WTC11 (cell line): Measurements from ENCODE around the gene ADAMTS12. TPM values are rescaled to one million over a fixed set of nuclear protein-coding genes. Genes with fewer than 3 reads are reported as not detected.

Experiments used
- ATAC-seq: fragments of 200-7000 bp; cut with Tn5 transposase; 2 replicates; pipeline ENCODE4 v1.10.0; 2021; ENCODE audit warnings: mild to moderate bottlenecking, moderate library complexity
- CTCF ChIA-PET: fragments of 300-600 bp; sonication (Branson Sonifier 250); formaldehyde crosslinking; loops from one replicate; lab custom pipeline; 2021; ENCODE audit warnings: antibody characterized with exemption; lab: Charles Lee
- POLR2A ChIA-PET: fragments of 350-600 bp; sonication (Branson Sonifier 250); formaldehyde crosslinking; loops from one replicate; lab custom pipeline; 2021; ENCODE audit warnings: antibody characterized with exemption; lab: Charles Lee
- DNase-seq: peaks from one replicate; pipeline ENCODE4 v3.0.0; 2021; ENCODE audit warnings: low spot score
- H3K27ac Mint-ChIP-seq: 2 replicates; pipeline ENCODE4 v1.8.0; 2021; ENCODE audit warnings: mixed read lengths
- H3K27me3 Mint-ChIP-seq: 2 replicates; pipeline ENCODE4 v1.8.0; 2021; ENCODE audit warnings: low read depth, mild to moderate bottlenecking, moderate library complexity, mixed read lengths
- H3K36me3 Mint-ChIP-seq: 2 replicates; pipeline ENCODE4 v1.8.0; 2021; ENCODE audit warnings: mixed read lengths
- H3K4me1 Mint-ChIP-seq: 2 replicates; pipeline ENCODE4 v1.8.0; 2022; ENCODE audit warnings: mixed read lengths
- H3K4me3 Mint-ChIP-seq: 2 replicates; pipeline ENCODE4 v1.8.0; 2021; ENCODE audit warnings: mild to moderate bottlenecking, moderate library complexity, mixed read lengths
- H3K9me3 Mint-ChIP-seq: 2 replicates; pipeline ENCODE4 v1.8.0; 2021; ENCODE audit warnings: mixed read lengths
- ATF1 ChIP-seq: sonication (generic); formaldehyde crosslinking; IDR thresholded peaks from 2 replicates; pipeline ENCODE4 v1.8.1; 2023; ENCODE audit warnings: mild to moderate bottlenecking, moderate library complexity, missing genetic modification reagents
- CBFB ChIP-seq: sonication (generic); formaldehyde crosslinking; IDR thresholded peaks from 2 replicates; pipeline ENCODE4 v1.8.1; 2022; ENCODE audit warnings: mild to moderate bottlenecking, low read depth, missing genetic modification reagents
- ELF4 ChIP-seq: sonication (generic); formaldehyde crosslinking; IDR thresholded peaks from 2 replicates; pipeline ENCODE4 v1.8.1; 2022; ENCODE audit warnings: low read depth, mild to moderate bottlenecking, moderate library complexity, missing genetic modification reagents
- ESRRA ChIP-seq: sonication (generic); formaldehyde crosslinking; IDR thresholded peaks from 2 replicates; pipeline ENCODE4 v1.8.1; 2022; ENCODE audit warnings: mild to moderate bottlenecking, missing genetic modification reagents, borderline replicate concordance
- FOXK1 ChIP-seq: sonication (generic); formaldehyde crosslinking; IDR thresholded peaks from 2 replicates; pipeline ENCODE4 v1.8.0; 2022; ENCODE audit warnings: mild to moderate bottlenecking, moderate library complexity, missing genetic modification reagents
- KAT7 ChIP-seq: sonication (generic); formaldehyde crosslinking; IDR thresholded peaks from 2 replicates; pipeline ENCODE4 v1.8.1; 2023; ENCODE audit warnings: missing genetic modification reagents, mild to moderate bottlenecking, borderline replicate concordance
- NR3C1 ChIP-seq: sonication (generic); formaldehyde crosslinking; conservative IDR thresholded peaks from 2 replicates; pipeline ENCODE4 v1.8.1; 2023; ENCODE audit warnings: low read depth, mild to moderate bottlenecking, missing genetic modification reagents
- RELA ChIP-seq: sonication (generic); formaldehyde crosslinking; IDR thresholded peaks from 2 replicates; pipeline ENCODE4 v1.8.1; 2022; ENCODE audit warnings: missing genetic modification reagents, mild to moderate bottlenecking, borderline replicate concordance
- SP1 ChIP-seq: sonication (generic); formaldehyde crosslinking; conservative IDR thresholded peaks from 2 replicates; pipeline ENCODE4 v1.8.1; 2022; ENCODE audit warnings: missing genetic modification reagents
- TEAD1 ChIP-seq: sonication (generic); formaldehyde crosslinking; IDR thresholded peaks from 2 replicates; pipeline ENCODE4 v1.8.0; 2022; ENCODE audit warnings: mild to moderate bottlenecking, missing genetic modification reagents
- TEAD4 ChIP-seq: sonication (generic); formaldehyde crosslinking; IDR thresholded peaks from 2 replicates; pipeline ENCODE4 v1.8.0; 2022; ENCODE audit warnings: mild to moderate bottlenecking, missing genetic modification reagents
- ZNF263 ChIP-seq: sonication (generic); formaldehyde crosslinking; IDR thresholded peaks from 2 replicates; pipeline ENCODE4 v1.8.1; 2022; ENCODE audit warnings: low read depth, mild to moderate bottlenecking, moderate library complexity, missing genetic modification reagents
- ZNF423 ChIP-seq: fragments of 250-450 bp; sonication (Bioruptor Pico); IDR thresholded peaks from 2 replicates; pipeline ENCODE4 v2.1.2; 2022; ENCODE audit warnings: mild to moderate bottlenecking, moderate library complexity
- ZNF671 ChIP-seq: fragments of 250-450 bp; sonication (Bioruptor Pico); IDR thresholded peaks from 2 replicates; pipeline ENCODE4 v1.8.0; 2021; ENCODE audit warnings: mild to moderate bottlenecking
- total RNA-seq: library from RNA; stranded (reverse); gene quantifications from 3 replicates; pipeline ENCODE4 v1.2.3, GENCODE V29; 2021
- TF ChIP-seq, protein P1 (sequence below): sonication (generic); formaldehyde crosslinking; conservative IDR thresholded peaks from 2 replicates; pipeline ENCODE4 v1.8.1; 2022; ENCODE audit warnings: mild to moderate bottlenecking, missing genetic modification reagents
- TF ChIP-seq, protein P2 (sequence below): sonication (generic); formaldehyde crosslinking; conservative IDR thresholded peaks from 2 replicates; pipeline ENCODE4 v1.8.1; 2023; ENCODE audit warnings: mild to moderate bottlenecking, low read depth, missing genetic modification reagents, moderate library complexity
- TF ChIP-seq, protein P3 (sequence below): sonication (generic); formaldehyde crosslinking; IDR thresholded peaks from 2 replicates; pipeline ENCODE4 v1.8.0; 2022; ENCODE audit warnings: mild to moderate bottlenecking, missing genetic modification reagents
- TF ChIP-seq, protein P4 (sequence below): sonication (generic); formaldehyde crosslinking; IDR thresholded peaks from 2 replicates; pipeline ENCODE4 v1.8.1; 2023; ENCODE audit warnings: mild to moderate bottlenecking, missing genetic modification reagents
- TF ChIP-seq, protein P5 (sequence below): sonication (generic); formaldehyde crosslinking; IDR thresholded peaks from 2 replicates; pipeline ENCODE4 v1.8.1; 2023; ENCODE audit warnings: mild to moderate bottlenecking, moderate library complexity, missing genetic modification reagents
- TF ChIP-seq, protein P6 (sequence below): fragments of 200-600 bp; IDR thresholded peaks from 2 replicates; pipeline ENCODE4 v1.8.0; 2022; ENCODE audit warnings: antibody characterized with exemption

ADAMTS12 gene
- total RNA-seq, 1 experiment from 2014 or later = 13.5 TPM

DNA sequence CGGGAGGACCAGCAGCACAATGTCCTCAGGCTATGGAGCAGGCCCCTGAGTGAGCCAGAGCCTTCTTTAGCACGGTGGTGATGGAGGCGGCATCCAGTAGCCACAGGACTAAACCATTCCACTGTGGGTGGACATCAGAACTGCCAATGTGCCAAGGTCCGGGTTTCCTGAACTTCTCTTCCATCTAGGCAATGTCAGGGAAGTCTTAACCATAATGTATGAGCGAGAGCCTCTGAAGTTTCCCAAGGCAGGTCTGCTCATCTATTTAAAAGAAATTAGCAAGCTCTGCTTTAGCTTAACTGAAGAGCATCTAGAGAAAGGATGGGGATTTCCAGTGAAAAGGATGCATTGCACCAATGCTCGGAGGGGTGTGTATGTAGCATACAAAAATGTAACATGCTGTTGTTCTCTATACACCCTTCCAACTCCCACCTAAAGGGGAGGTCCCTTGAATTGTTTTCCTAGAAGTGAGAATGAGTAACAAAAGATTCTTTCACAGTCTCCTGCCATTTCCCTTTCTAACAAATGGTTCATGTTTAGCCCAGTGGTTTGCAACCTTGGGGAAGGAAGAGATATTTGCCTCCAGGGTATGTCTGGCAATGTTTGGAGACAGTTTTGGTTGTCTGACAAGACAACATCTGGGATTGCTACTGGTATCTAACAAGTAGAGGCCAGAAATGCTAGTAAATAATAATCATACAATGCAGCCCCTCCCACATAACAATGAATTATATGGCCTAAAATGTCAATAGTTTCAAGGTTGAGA lies 38.3 kb upstream of the ADAMTS12 start:
- H3K27ac Mint-ChIP-seq = no peak overlapping the region
- H3K4me3 Mint-ChIP-seq = no peak overlapping the region
- H3K4me1 Mint-ChIP-seq = peaks cover 54% of the 10 kb centered on the region
- POLR2A ChIA-PET = no interaction called here
- TF ChIP-seq ZNF671 (no peak), SP1 (CRISPR knock-in tag) (no peak), ELF4 (CRISPR knock-in tag) (no peak)
- TF ChIP-seq, protein P1, sequence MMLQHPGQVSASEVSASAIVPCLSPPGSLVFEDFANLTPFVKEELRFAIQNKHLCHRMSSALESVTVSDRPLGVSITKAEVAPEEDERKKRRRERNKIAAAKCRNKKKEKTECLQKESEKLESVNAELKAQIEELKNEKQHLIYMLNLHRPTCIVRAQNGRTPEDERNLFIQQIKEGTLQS (CRISPR knock-in tag) = no peak
- no peaks in the 10 kb centered on the region for H3K36me3 Mint-ChIP-seq
- H3K9me3 Mint-ChIP-seq = no peaks in the 10 kb centered on the region
- peaks cover 9% of the 10 kb centered on the region for H3K27me3 Mint-ChIP-seq
- DNase-seq (no peak), ATAC-seq (no peak)
- CTCF ChIA-PET = no interaction called here

DNA sequence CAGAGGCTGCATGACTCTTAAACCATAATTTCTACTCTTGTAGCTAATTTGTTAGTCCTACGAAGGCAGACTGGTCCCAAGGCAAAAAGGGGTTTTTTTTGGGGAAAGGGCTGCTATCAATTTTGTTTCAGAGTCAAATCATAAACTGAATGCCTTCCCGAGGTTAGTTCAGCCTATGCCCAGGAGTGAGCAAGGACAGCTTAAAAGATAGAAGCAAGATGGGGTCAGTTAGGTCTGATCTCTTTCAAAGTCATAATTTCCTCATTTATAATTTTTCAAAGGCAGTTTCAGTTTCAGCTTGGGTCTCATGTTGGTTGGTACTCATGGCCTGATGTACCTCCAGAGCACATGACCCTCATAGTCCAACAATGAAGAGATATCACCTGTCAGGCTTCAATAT lies 36.5 kb upstream of the ADAMTS12 start:
- H3K36me3 Mint-ChIP-seq = no peaks in the 10 kb centered on the region
- no peak for TF ChIP-seq TEAD4 (CRISPR knock-in tag)
- TF ChIP-seq, protein P2, sequence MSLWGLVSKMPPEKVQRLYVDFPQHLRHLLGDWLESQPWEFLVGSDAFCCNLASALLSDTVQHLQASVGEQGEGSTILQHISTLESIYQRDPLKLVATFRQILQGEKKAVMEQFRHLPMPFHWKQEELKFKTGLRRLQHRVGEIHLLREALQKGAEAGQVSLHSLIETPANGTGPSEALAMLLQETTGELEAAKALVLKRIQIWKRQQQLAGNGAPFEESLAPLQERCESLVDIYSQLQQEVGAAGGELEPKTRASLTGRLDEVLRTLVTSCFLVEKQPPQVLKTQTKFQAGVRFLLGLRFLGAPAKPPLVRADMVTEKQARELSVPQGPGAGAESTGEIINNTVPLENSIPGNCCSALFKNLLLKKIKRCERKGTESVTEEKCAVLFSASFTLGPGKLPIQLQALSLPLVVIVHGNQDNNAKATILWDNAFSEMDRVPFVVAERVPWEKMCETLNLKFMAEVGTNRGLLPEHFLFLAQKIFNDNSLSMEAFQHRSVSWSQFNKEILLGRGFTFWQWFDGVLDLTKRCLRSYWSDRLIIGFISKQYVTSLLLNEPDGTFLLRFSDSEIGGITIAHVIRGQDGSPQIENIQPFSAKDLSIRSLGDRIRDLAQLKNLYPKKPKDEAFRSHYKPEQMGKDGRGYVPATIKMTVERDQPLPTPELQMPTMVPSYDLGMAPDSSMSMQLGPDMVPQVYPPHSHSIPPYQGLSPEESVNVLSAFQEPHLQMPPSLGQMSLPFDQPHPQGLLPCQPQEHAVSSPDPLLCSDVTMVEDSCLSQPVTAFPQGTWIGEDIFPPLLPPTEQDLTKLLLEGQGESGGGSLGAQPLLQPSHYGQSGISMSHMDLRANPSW (CRISPR knock-in tag) = no peak
- TF ChIP-seq, protein P3, sequence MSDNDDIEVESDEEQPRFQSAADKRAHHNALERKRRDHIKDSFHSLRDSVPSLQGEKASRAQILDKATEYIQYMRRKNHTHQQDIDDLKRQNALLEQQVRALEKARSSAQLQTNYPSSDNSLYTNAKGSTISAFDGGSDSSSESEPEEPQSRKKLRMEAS (CRISPR knock-in tag) = no peak
- TF ChIP-seq KAT7 (CRISPR knock-in tag) = no peak
- TF ChIP-seq, all 79 proteins: peak for 0
- H3K27me3 Mint-ChIP-seq = peaks cover 25% of the 10 kb centered on the region
- DNase-seq (no peak), ATAC-seq (no peak)
- CTCF ChIA-PET = no interaction called here
- no peak overlapping the region for H3K27ac Mint-ChIP-seq
- no peak overlapping the region for H3K4me3 Mint-ChIP-seq
- H3K4me1 Mint-ChIP-seq = peaks cover 51% of the 10 kb centered on the region
- H3K9me3 Mint-ChIP-seq = no peaks in the 10 kb centered on the region
- POLR2A ChIA-PET = interaction anchor here (1.4 kb wide), 1 partner anchor 36 kb away, joined by 5 read pairs; the partner anchor contains the start of gene ADAMTS12

DNA sequence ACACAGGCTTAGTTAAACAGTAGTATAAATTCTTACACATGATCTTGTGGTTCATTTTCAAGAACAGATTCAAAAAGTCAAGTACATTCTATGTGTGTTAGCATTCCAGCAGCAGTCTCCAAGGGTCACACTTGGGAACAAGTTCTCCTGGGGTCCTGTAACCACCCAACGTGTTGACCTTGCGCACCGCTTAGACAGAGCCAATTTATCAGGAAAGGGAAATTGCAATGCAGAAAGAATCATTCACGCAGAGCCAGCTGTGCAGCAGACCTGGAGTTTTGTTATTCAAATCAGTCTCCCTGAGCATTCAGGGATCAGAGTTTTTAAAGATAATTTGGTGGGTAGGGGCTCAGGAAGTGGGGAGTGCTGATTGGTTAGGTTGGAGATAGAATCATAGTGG lies 35.9 kb upstream of the ADAMTS12 start:
- no peaks in the 10 kb centered on the region for H3K36me3 Mint-ChIP-seq
- H3K4me1 Mint-ChIP-seq = peaks cover 51% of the 10 kb centered on the region
- no peak for TF ChIP-seq CBFB (CRISPR knock-in tag)
- TF ChIP-seq, protein P4, sequence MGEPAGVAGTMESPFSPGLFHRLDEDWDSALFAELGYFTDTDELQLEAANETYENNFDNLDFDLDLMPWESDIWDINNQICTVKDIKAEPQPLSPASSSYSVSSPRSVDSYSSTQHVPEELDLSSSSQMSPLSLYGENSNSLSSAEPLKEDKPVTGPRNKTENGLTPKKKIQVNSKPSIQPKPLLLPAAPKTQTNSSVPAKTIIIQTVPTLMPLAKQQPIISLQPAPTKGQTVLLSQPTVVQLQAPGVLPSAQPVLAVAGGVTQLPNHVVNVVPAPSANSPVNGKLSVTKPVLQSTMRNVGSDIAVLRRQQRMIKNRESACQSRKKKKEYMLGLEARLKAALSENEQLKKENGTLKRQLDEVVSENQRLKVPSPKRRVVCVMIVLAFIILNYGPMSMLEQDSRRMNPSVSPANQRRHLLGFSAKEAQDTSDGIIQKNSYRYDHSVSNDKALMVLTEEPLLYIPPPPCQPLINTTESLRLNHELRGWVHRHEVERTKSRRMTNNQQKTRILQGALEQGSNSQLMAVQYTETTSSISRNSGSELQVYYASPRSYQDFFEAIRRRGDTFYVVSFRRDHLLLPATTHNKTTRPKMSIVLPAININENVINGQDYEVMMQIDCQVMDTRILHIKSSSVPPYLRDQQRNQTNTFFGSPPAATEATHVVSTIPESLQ (CRISPR knock-in tag) = no peak
- no peak for TF ChIP-seq NR3C1 (CRISPR knock-in tag)
- 0 out of 2 replicates have a peak, but pooled peaks have one; percentile 28 for TF ChIP-seq FOXK1 (CRISPR knock-in tag)
- TF ChIP-seq TEAD1 = 0 out of 2 replicates have a peak, but pooled peaks have one; percentile 23
- no peaks in the 10 kb centered on the region for H3K9me3 Mint-ChIP-seq
- POLR2A ChIA-PET = interaction anchor here (1.4 kb wide), 1 partner anchor 36 kb away, joined by 5 read pairs; the partner anchor contains the start of gene ADAMTS12
- ATAC-seq = peak; percentile 62
- peaks cover 28% of the 10 kb centered on the region for H3K27me3 Mint-ChIP-seq
- no peak for DNase-seq
- CTCF ChIA-PET = no interaction called here
- H3K27ac Mint-ChIP-seq = no peak overlapping the region
- H3K4me3 Mint-ChIP-seq = no peak overlapping the region

DNA sequence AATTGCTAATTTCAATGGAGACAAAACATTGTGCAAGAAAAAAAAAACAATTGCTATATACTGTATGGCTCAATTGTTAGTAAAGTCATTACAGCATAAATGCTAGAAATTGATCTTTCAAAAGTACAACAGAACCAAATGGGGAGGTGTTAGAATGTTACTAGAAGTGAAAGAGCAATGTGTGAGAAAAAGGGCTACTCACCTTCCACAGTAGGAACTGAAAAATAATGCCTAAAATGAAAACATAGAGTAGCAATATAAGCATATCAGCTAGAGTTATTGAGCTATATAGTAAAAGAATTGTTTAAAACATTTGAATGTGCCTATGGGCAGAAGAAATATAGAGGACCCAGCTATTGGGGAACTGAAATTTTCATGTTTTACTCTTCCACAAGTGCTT lies 33.5 kb upstream of the ADAMTS12 start:
- DNase-seq (no peak), ATAC-seq (no peak)
- H3K36me3 Mint-ChIP-seq = no peaks in the 10 kb centered on the region
- peaks cover 32% of the 10 kb centered on the region for H3K4me1 Mint-ChIP-seq
- no peak overlapping the region for H3K4me3 Mint-ChIP-seq
- H3K9me3 Mint-ChIP-seq = 0 out of 2 replicates have a peak, but pooled peaks cover 2% of the 10 kb centered on the region
- ChIA-PET CTCF (no interaction called here), POLR2A (no interaction called here)
- no peak overlapping the region for H3K27ac Mint-ChIP-seq
- H3K27me3 Mint-ChIP-seq = peaks cover 33% of the 10 kb centered on the region
- TF ChIP-seq RELA (CRISPR knock-in tag) = no peak
- no peak for TF ChIP-seq ESRRA (CRISPR knock-in tag)
- TF ChIP-seq ZNF423 (CRISPR knock-in tag) = no peak
- TF ChIP-seq ZNF263 (CRISPR knock-in tag) = no peak
- TF ChIP-seq, protein P5, sequence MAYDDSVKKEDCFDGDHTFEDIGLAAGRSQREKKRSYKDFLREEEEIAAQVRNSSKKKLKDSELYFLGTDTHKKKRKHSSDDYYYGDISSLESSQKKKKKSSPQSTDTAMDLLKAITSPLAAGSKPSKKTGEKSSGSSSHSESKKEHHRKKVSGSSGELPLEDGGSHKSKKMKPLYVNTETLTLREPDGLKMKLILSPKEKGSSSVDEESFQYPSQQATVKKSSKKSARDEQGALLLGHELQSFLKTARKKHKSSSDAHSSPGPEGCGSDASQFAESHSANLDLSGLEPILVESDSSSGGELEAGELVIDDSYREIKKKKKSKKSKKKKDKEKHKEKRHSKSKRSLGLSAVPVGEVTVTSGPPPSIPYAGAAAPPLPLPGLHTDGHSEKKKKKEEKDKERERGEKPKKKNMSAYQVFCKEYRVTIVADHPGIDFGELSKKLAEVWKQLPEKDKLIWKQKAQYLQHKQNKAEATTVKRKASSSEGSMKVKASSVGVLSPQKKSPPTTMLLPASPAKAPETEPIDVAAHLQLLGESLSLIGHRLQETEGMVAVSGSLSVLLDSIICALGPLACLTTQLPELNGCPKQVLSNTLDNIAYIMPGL = no peak
- TF ChIP-seq, protein P6, sequence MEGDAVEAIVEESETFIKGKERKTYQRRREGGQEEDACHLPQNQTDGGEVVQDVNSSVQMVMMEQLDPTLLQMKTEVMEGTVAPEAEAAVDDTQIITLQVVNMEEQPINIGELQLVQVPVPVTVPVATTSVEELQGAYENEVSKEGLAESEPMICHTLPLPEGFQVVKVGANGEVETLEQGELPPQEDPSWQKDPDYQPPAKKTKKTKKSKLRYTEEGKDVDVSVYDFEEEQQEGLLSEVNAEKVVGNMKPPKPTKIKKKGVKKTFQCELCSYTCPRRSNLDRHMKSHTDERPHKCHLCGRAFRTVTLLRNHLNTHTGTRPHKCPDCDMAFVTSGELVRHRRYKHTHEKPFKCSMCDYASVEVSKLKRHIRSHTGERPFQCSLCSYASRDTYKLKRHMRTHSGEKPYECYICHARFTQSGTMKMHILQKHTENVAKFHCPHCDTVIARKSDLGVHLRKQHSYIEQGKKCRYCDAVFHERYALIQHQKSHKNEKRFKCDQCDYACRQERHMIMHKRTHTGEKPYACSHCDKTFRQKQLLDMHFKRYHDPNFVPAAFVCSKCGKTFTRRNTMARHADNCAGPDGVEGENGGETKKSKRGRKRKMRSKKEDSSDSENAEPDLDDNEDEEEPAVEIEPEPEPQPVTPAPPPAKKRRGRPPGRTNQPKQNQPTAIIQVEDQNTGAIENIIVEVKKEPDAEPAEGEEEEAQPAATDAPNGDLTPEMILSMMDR = no peak
- TF ChIP-seq ATF1 (CRISPR knock-in tag) = no peak
